Neutrophil (primary cell): ENCODE results near the gene AGPS.

Experiments
- H3K27ac ChIP-seq: fragments of 200-600 bp; sonication (generic); 2 replicates; pipeline ENCODE4 v1.5.1; 2016; ENCODE audit warnings: mild to moderate bottlenecking, moderate library complexity
- H3K27me3 ChIP-seq: fragments of 200-600 bp; sonication (generic); 2 replicates; pipeline ENCODE4 v1.6.0; 2016; ENCODE audit warnings: mild to moderate bottlenecking
- H3K36me3 ChIP-seq: fragments of 200-600 bp; sonication (generic); 2 replicates; pipeline ENCODE4 v1.5.1; 2017
- H3K4me1 ChIP-seq, 2 experiments: fragments of 200-600 bp in 1 of 2; sonication (generic) in 1 of 2; 1 replicate in 1 of 2; 2 replicates in 1 of 2; pipeline versions ENCODE4 v1.5.1 to v1.6.1; 2013 to 2016; ENCODE audit warnings: low read depth in 1 of 2, low read length in 1 of 2, mild to moderate bottlenecking in 1 of 2, moderate library complexity in 1 of 2; ENCODE audit not compliant: control insufficient read depth in 1 of 2, insufficient read depth in 1 of 2
- H3K4me3 ChIP-seq, 2 experiments: fragments of 200-600 bp in 1 of 2; sonication (generic) in 1 of 2; 1 replicate in 1 of 2; 2 replicates in 1 of 2; pipeline ENCODE4 v1.5.1; 2013 to 2016; ENCODE audit warnings: low read depth in 1 of 2, low read length in 1 of 2, mild to moderate bottlenecking in 1 of 2, moderate library complexity in 1 of 2
- H3K9me3 ChIP-seq: fragments of 200-600 bp; sonication (generic); 2 replicates; pipeline ENCODE4 v1.5.1; 2016
- TF ChIP-seq, protein P1 (sequence below): fragments of 200-600 bp; sonication (generic); IDR thresholded peaks from 2 replicates; pipeline ENCODE4 v1.5.1; 2016; ENCODE audit warnings: antibody characterized with exemption

The AGPS gene

DNA sequence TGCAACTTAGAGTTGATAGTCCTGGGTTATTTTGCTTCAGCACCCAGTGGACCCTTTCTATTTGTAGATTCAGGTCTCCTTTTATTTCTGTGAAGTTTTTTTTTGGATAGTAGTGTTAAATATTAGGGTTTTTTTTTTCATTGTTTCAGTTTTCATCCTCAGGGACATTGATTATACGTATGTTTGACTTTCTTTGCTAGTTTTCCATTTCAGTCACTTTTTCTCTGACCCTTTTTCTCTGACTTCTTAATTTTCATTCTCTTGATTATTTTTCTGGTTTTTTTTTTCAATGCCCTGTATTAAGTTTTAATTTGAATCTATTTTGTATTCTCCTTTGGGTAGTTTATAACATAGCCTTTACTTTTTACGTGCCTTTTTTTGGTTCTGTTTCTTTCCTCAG is 79.4 kb downstream of the AGPS start:
- Histone ChIP-seq H3K4me1 (no peaks in the 10 kb centered on the region), H3K4me3 (no peak overlapping the region), H3K9me3 (no peaks in the 10 kb centered on the region), H3K36me3 (peaks cover 24% of the 10 kb centered on the region), H3K27ac (no peak overlapping the region), H3K27me3 (no peaks in the 10 kb centered on the region)
- TF ChIP-seq, protein P1, sequence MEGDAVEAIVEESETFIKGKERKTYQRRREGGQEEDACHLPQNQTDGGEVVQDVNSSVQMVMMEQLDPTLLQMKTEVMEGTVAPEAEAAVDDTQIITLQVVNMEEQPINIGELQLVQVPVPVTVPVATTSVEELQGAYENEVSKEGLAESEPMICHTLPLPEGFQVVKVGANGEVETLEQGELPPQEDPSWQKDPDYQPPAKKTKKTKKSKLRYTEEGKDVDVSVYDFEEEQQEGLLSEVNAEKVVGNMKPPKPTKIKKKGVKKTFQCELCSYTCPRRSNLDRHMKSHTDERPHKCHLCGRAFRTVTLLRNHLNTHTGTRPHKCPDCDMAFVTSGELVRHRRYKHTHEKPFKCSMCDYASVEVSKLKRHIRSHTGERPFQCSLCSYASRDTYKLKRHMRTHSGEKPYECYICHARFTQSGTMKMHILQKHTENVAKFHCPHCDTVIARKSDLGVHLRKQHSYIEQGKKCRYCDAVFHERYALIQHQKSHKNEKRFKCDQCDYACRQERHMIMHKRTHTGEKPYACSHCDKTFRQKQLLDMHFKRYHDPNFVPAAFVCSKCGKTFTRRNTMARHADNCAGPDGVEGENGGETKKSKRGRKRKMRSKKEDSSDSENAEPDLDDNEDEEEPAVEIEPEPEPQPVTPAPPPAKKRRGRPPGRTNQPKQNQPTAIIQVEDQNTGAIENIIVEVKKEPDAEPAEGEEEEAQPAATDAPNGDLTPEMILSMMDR, result no peak

DNA sequence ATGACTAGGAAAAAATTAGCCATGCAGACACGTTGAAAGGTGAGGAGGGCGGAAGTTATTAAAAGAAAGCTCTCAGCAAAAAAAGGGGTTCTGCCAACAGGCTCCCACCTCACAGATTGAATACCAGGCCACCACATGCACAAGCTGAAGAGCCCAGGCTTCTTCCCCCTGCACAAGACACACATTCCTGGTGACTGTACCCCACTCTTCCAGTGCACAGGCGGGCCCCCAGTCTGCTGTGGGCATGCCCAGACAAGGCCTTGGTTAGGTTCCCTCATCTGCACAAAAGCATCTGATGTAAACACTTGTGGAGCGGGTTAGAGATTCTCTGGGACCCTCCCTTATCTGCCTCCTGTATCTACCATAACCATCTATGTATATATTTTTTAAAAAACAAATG is 81.7 kb downstream of the AGPS start:
- Histone ChIP-seq H3K27ac (no peak overlapping the region), H3K36me3 (peaks cover 18% of the 10 kb centered on the region), H3K27me3 (no peaks in the 10 kb centered on the region)

DNA sequence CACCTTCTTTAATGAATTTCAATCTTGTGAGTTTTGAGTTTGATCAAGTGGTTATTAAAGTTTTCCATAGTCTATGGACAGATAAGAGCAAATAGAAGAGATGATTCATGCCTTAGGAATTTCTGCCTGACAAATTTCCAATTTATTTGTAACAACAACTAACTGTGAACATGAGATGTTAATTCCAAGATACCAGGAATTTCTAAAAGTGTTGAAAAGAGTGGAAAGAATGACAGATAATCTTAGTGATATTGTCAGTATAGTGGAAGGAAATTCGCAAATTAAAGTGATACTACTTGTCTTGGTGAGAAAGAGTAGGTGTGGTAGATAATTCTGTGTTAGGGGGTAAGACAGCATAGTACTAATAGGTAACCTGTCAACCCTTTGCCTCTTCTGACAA is 82.4 kb downstream of the AGPS start:
- H3K9me3 ChIP-seq, result no peaks in the 10 kb centered on the region
- H3K27ac ChIP-seq, result no peak overlapping the region
- no peaks in the 10 kb centered on the region for H3K4me1 ChIP-seq
- TF ChIP-seq, protein P1, result no peak
- H3K36me3 ChIP-seq, result peaks cover 15% of the 10 kb centered on the region
- H3K4me3 ChIP-seq, result no peak overlapping the region
- no peaks in the 10 kb centered on the region for H3K27me3 ChIP-seq

More for the DNA sequence above, 81.7 kb downstream of the AGPS start:
- no peak overlapping the region for H3K4me3 ChIP-seq
- H3K9me3 ChIP-seq, result no peaks in the 10 kb centered on the region
- TF ChIP-seq, protein P1, result no peak
- no peaks in the 10 kb centered on the region for H3K4me1 ChIP-seq

GRCh38 chr2:177476897-177477296 is 84.3 kb downstream of the AGPS start:
- H3K9me3 ChIP-seq, result no peaks in the 10 kb centered on the region
- H3K4me3 ChIP-seq, result no peak overlapping the region
- no peaks in the 10 kb centered on the region for H3K4me1 ChIP-seq
- H3K36me3 ChIP-seq, result peaks cover 14% of the 10 kb centered on the region
- H3K27ac ChIP-seq, result no peak overlapping the region
- TF ChIP-seq, protein P1, result no peak
- no peaks in the 10 kb centered on the region for H3K27me3 ChIP-seq

DNA sequence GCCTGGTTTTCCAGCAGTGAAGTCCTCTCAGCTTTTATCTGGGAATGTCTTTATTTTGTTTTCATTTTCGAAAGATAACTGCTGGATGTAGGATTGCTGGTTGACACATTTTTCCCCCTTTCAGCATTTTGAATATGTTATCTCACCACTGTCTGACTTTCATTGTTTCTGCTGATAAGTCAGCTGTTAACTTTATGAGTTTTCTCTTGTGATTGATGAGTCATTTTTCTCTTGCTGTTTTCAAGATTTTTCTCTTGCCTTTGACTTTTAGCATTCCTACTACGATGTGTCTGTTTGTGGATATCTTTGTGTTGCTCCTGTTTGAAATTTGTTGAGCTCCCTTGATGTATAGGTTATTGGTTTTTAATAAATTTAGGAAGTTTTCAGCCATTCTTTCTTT is 85.5 kb downstream of the AGPS start:
- TF ChIP-seq, protein P1, result no peak
- no peaks in the 10 kb centered on the region for H3K4me1 ChIP-seq
- no peak overlapping the region for H3K27ac ChIP-seq
- H3K4me3 ChIP-seq, result no peak overlapping the region
- no peaks in the 10 kb centered on the region for H3K27me3 ChIP-seq
- peaks cover 18% of the 10 kb centered on the region for H3K36me3 ChIP-seq
- H3K9me3 ChIP-seq, result no peaks in the 10 kb centered on the region

DNA sequence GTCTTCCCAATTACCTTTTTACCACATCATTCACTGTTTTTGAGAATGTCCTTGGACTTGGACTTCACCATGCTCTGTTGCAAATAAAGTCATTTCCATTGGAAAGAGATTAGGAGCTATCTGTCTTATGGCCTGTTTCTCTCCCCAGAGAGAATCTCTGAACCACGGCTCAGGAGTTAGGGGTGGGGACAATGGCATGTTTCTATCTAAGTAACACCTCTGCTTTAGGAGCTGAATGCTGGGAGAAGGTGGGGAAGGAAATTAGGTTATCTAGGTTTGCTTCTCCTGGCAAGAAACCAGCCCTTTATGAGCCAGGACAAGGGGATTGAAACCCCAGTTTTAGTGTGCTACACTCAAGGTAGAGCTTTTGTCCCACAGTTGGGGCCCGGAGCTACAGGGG is 86.3 kb downstream of the AGPS start:
- TF ChIP-seq, protein P1, result no peak
- H3K4me1 ChIP-seq, result no peaks in the 10 kb centered on the region
- no peak overlapping the region for H3K27ac ChIP-seq
- peaks cover 16% of the 10 kb centered on the region for H3K36me3 ChIP-seq
- no peak overlapping the region for H3K4me3 ChIP-seq
- no peaks in the 10 kb centered on the region for H3K9me3 ChIP-seq
- H3K27me3 ChIP-seq, result no peaks in the 10 kb centered on the region
